ENCODE measurements around the gene JMJD7.
A peak's percentile ranks its signal among the peaks of the same experiment; 100 is the strongest.

Gene JMJD7

GRCh38 chr15:41789662-41790061 is 38.2 kb upstream of the JMJD7 start:
- Histone ChIP-seq H3K4me3 (ENCODE audit: low read length, poor library complexity, severe bottlenecking) (peak overlapping the region; percentile 33), H3K79me2 (ENCODE audit: insufficient read depth, low read length) (peaks cover 67% of the 10 kb centered on the region), H3K4me1 (ENCODE audit: insufficient read depth, low read length, poor library complexity, severe bottlenecking) (peaks cover 59% of the 10 kb centered on the region), H3K27me3 (ENCODE audit: insufficient read depth, low read length, poor library complexity, severe bottlenecking) (no peaks in the 10 kb centered on the region), H4K20me1 (ENCODE audit: insufficient read depth, low read length, poor library complexity, severe bottlenecking) (no peaks in the 10 kb centered on the region), H2AFZ (ENCODE audit: low read length) (no peak overlapping the region), H3K9ac (ENCODE audit: low read depth, low read length, poor library complexity, severe bottlenecking) (peak overlapping the region; percentile 76), H3K36me3 (ENCODE audit: insufficient read depth, low read length) (no peaks in the 10 kb centered on the region), H3K9me3 (ENCODE audit: insufficient read depth, low read depth, low read length) (no peaks in the 10 kb centered on the region), H3K9me2 (replicated peaks; ENCODE audit: low read depth, low read length) (no peaks in the 10 kb centered on the region), H3F3A (ENCODE audit: low read depth) (no peaks in the 10 kb centered on the region), H3K4me2 (ENCODE audit: low read depth, low read length, poor library complexity, severe bottlenecking) (peak overlapping the region; percentile 61)
- no peak for TF ChIP-seq EZH2phosphoT487 (IDR thresholded peaks at IDR 0.05; ENCODE audit: borderline replicate concordance)
- TF ChIP-seq, protein P1, sequence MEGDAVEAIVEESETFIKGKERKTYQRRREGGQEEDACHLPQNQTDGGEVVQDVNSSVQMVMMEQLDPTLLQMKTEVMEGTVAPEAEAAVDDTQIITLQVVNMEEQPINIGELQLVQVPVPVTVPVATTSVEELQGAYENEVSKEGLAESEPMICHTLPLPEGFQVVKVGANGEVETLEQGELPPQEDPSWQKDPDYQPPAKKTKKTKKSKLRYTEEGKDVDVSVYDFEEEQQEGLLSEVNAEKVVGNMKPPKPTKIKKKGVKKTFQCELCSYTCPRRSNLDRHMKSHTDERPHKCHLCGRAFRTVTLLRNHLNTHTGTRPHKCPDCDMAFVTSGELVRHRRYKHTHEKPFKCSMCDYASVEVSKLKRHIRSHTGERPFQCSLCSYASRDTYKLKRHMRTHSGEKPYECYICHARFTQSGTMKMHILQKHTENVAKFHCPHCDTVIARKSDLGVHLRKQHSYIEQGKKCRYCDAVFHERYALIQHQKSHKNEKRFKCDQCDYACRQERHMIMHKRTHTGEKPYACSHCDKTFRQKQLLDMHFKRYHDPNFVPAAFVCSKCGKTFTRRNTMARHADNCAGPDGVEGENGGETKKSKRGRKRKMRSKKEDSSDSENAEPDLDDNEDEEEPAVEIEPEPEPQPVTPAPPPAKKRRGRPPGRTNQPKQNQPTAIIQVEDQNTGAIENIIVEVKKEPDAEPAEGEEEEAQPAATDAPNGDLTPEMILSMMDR (conservative IDR thresholded peaks at IDR 0.05; ENCODE audit: low read length) = no peak

- Histone ChIP-seq H3K9me2 (replicated peaks; ENCODE audit: low read depth, low read length) (no peaks in the 10 kb centered on the region), H3K4me2 (ENCODE audit: low read depth, low read length, poor library complexity, severe bottlenecking) (peak overlapping the region; percentile 61), H3K27me3 (ENCODE audit: insufficient read depth, low read length, poor library complexity, severe bottlenecking) (no peaks in the 10 kb centered on the region), H3K36me3 (ENCODE audit: insufficient read depth, low read length) (no peaks in the 10 kb centered on the region), H3F3A (ENCODE audit: low read depth) (no peaks in the 10 kb centered on the region), H3K4me1 (ENCODE audit: insufficient read depth, low read length, poor library complexity, severe bottlenecking) (peaks cover 58% of the 10 kb centered on the region), H3K79me2 (ENCODE audit: insufficient read depth, low read length) (peaks cover 63% of the 10 kb centered on the region), H4K20me1 (ENCODE audit: insufficient read depth, low read length, poor library complexity, severe bottlenecking) (no peaks in the 10 kb centered on the region), H3K4me3 (ENCODE audit: low read length, poor library complexity, severe bottlenecking) (peak overlapping the region; percentile 33), H3K9me3 (ENCODE audit: insufficient read depth, low read depth, low read length) (no peaks in the 10 kb centered on the region), H2AFZ (ENCODE audit: low read length) (no peak overlapping the region), H3K9ac (ENCODE audit: low read depth, low read length, poor library complexity, severe bottlenecking) (peak overlapping the region; percentile 76)
- no peak for TF ChIP-seq EZH2phosphoT487 (IDR thresholded peaks at IDR 0.05; ENCODE audit: borderline replicate concordance)
- TF ChIP-seq, protein P1 (conservative IDR thresholded peaks at IDR 0.05; ENCODE audit: low read length) = no peak
These were observed 37.7 kb upstream of the JMJD7 start for GRCh38 chr15:41790169-41790568.

DNA sequence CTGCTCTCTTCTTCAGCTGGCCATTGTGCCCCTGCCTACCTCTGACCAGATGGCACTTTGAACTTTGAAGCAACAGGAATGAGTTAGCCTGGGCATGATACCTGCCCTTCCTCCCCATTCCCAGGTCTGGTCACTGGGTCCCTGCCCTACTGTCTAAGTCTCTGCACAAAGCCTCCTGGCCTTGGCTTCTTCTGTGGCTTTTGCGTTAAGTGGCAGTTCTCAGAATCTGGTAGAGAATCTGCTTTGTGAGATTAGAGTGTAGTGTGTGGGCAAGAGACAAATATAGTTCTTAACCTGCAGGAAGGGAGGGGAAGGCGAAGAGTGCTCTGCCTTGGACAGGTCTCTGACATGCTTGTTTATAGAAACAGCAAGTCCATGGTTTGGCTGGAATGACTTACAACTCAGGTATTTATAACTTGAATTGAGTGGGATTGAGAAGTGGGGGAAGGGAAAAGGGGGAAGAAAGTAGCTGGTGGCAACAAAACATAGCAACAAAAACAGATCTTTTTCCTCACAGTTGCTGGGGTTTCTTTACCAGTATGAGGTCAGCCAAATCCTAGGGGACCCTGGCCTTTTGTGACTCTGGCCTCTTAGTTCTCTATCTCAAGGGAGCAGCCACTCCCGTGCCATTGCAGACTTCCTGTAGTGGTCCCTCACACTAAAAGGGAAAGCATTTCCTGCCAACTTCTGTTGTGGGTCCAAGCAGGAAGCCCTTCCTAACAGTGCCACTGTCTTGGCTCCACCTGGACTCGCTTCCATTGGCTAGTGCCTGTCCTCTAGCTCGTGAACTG is 36.9 kb upstream of the JMJD7 start:
- H3K27me3 ChIP-seq (ENCODE audit: insufficient read depth, low read length, poor library complexity, severe bottlenecking) = no peaks in the 10 kb centered on the region
- H3K4me1 ChIP-seq (ENCODE audit: insufficient read depth, low read length, poor library complexity, severe bottlenecking) = peaks cover 61% of the 10 kb centered on the region
- no peak for TF ChIP-seq EZH2phosphoT487 (IDR thresholded peaks at IDR 0.05; ENCODE audit: borderline replicate concordance)
- TF ChIP-seq, protein P1 (conservative IDR thresholded peaks at IDR 0.05; ENCODE audit: low read length) = no peak
- peak overlapping the region; percentile 76 for H3K9ac ChIP-seq (ENCODE audit: low read depth, low read length, poor library complexity, severe bottlenecking)
- peak overlapping the region; percentile 33 for H3K4me3 ChIP-seq (ENCODE audit: low read length, poor library complexity, severe bottlenecking)
- no peaks in the 10 kb centered on the region for H3K36me3 ChIP-seq (ENCODE audit: insufficient read depth, low read length)
- peaks cover 59% of the 10 kb centered on the region; the same call in 1 of the 2 replicates for H3K79me2 ChIP-seq (ENCODE audit: insufficient read depth, low read length)
- H3K4me2 ChIP-seq (ENCODE audit: low read depth, low read length, poor library complexity, severe bottlenecking) = peak overlapping the region; percentile 61
- H4K20me1 ChIP-seq (ENCODE audit: insufficient read depth, low read length, poor library complexity, severe bottlenecking) = no peaks in the 10 kb centered on the region
- H3F3A ChIP-seq (ENCODE audit: low read depth) = peaks cover 2% of the 10 kb centered on the region; the same call in 1 of the 2 replicates
- no peaks in the 10 kb centered on the region for H3K9me3 ChIP-seq (ENCODE audit: insufficient read depth, low read depth, low read length)
- H2AFZ ChIP-seq (ENCODE audit: low read length) = no peak overlapping the region
- H3K9me2 ChIP-seq (replicated peaks; ENCODE audit: low read depth, low read length) = no peaks in the 10 kb centered on the region

Data from Loucy (cell line).